GM12864 (cell line): ENCODE results near the gene PTPRT.

Experiments
- DNase-seq: peaks from one replicate; pipeline ENCODE4 v3.0.0-alpha.2; 2011; ENCODE audit warnings: low read depth
- H3K4me3 ChIP-seq: 2 replicates; pipeline ENCODE4 v1.5.1; 2011; ENCODE audit warnings: mild to moderate bottlenecking, low read depth, low read length, control low read depth
- TF ChIP-seq, protein P1 (sequence below): IDR thresholded peaks from 2 replicates; pipeline ENCODE4 v1.5.1; 2011; ENCODE audit warnings: low read depth, mild to moderate bottlenecking, moderate library complexity, low read length, control low read depth, inconsistent platforms; ENCODE audit errors: missing control alignments

PTPRT gene

DNA sequence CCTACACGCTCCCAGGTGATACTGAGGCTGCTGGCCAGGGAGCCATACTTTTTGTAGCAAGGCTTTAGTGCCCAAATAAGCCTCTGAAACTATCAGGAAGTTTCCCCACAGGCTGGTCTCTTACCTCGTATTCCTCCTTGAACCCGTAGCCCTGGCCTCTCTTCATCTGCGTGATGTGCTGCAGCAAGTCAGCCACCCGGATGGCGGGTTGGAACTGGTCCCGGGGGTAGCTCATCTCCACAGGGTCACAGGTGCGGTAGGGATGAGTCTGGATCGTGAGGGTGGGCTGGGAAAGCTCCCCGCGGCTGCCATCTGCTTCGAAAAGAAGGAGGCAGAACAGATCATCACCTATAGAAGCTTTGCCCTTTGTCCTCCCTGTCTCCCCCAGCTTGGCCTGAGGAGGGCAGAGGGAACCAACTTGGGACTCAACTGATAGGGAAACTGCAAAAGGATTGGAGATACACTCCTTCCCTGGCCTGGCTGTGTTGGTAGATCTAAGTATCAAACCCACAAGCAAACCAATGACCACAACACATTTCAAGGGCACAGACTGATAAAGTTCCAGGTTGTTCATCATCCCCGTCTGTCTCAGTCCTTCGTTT, 1028.4 kb downstream of the PTPRT start:
- DNase-seq, result no peak
- TF ChIP-seq, protein P1, sequence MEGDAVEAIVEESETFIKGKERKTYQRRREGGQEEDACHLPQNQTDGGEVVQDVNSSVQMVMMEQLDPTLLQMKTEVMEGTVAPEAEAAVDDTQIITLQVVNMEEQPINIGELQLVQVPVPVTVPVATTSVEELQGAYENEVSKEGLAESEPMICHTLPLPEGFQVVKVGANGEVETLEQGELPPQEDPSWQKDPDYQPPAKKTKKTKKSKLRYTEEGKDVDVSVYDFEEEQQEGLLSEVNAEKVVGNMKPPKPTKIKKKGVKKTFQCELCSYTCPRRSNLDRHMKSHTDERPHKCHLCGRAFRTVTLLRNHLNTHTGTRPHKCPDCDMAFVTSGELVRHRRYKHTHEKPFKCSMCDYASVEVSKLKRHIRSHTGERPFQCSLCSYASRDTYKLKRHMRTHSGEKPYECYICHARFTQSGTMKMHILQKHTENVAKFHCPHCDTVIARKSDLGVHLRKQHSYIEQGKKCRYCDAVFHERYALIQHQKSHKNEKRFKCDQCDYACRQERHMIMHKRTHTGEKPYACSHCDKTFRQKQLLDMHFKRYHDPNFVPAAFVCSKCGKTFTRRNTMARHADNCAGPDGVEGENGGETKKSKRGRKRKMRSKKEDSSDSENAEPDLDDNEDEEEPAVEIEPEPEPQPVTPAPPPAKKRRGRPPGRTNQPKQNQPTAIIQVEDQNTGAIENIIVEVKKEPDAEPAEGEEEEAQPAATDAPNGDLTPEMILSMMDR, result no peak
- H3K4me3 ChIP-seq, result no peak overlapping the region

DNA sequence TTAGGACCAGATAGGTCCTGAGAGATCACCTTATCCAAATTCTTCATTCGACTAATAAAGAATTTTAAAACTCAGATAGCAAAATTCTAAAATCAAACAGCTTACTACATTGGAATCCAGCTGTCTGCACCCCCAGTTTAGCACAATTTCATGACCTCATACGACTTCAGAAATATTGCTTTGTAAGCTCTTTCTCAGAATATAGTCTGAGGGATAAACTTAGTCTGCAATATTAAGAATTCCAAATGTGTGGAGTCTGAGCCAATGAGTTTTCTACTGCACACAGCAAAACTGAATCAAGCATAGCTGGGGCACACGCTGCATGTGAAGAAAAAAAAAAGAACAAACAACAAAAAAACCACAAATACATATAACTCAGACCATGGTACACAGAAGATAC, 1029.9 kb downstream of the PTPRT start:
- DNase-seq, result no peak
- TF ChIP-seq, protein P1, result no peak
- H3K4me3 ChIP-seq, result no peak overlapping the region

DNA sequence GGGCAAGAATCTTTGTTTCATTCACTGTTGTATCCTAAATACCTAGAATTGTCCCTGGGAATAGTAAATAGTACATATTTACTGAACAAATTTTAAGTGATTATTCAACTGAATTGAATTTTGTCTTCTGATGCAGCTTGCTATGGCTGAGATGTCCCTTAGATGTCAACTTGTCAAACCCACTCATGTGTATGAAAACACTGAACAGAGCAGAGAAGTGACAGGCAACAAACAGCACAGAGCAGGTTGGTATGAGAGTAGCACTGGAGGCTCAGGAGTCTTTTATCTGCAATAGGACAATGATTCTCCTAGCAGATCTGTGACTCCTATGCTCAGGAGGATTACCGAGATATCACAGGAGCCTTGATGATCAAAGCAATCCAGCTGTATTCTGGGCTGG, 1031.4 kb downstream of the PTPRT start:
- DNase-seq, result no peak
- H3K4me3 ChIP-seq, result no peak overlapping the region
- TF ChIP-seq, protein P1, result no peak

DNA sequence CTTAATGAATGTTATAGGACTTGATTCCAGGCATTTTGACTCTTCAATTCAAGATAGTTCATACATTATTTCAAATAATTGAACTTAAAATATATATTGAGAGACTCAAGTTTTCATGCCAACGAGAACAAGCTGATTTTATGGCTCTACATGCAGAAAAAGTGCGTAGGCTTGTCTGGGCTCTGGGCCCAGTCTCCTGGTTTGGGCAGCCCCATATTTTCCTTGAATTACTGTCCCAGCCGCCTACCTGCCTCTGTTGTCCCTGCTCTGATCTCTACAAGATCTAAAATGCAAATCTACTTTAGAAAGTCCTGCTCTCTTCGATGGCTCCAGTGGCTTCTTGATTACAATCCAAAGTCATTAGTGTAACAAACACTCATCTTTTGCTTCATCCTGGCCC, 1034.1 kb downstream of the PTPRT start:
- TF ChIP-seq, protein P1, result no peak
- H3K4me3 ChIP-seq, result no peak overlapping the region
- no peak for DNase-seq

DNA sequence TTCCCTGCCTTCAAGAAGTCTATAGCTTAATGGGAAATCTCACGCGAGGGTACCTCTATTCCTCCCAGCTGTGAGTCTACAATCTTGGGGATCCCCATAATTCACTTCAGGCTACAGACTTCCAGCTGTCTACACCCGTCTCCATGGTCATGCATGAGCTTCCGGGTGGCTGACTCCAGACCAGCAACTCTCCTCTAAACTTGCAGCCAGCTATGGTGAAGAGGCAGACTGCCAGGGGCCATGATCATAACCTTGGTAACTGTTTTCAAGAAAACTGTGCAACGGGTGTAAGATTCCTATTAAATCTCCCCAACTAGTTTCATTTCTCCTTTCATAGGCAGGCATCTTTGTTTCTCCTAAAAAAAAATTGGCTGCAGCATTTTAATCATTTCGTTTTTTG, 1037.1 kb downstream of the PTPRT start:
- TF ChIP-seq, protein P1, result no peak
- DNase-seq, result no peak
- H3K4me3 ChIP-seq, result no peak overlapping the region

DNA sequence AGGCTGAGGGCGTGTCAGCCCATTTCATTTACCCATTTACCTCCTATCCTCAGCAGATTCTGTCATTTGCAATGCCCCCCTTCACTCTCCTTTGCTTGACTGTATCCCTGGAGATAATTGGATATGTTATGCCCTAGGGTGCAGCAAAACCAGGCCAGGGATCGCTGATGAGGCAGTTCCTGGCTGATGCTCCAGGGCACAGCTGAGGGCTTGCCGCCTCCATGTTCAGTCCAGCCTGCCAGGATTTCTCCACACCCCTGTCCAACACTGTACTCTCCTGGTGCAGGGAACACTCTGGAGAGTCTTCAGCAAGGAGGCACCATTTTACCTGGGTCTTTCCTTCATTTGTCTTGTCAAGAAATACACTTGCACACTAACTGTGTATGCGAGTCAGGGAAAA, 1039.5 kb downstream of the PTPRT start:
- no peak for DNase-seq
- TF ChIP-seq, protein P1, result no peak

DNA sequence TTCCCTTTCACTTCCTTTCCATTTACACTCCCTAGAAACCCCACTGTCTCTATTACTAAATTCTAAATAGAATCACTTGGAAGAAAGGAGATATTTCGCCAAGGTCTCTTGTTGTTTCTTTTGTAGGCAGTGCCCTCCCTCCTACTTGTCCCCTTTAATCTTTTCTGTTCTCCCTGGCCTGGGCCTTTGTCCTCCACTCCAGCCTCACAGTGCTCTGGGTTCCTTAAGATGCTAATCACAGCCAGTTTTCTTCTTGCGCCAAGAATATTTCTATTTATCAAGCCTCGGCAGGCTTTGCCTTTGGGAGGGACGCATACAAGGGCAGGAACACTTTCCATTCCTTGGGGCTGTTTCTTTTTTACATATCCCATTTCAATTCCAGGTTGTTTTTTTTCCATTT, 1051.0 kb downstream of the PTPRT start:
- TF ChIP-seq, protein P1, result no peak
- no peak overlapping the region for H3K4me3 ChIP-seq
- DNase-seq, result no peak

More for the DNA sequence above, 1039.5 kb downstream of the PTPRT start:
- H3K4me3 ChIP-seq, result no peak overlapping the region
